Epithelial cell of esophagus (primary cell): ENCODE results near the gene LDB2.

Source experiments
- DNase-seq: peaks from one replicate; pipeline ENCODE4 v3.0.0; 2010; ENCODE audit warnings: low read depth
- H3K4me3 ChIP-seq: 2 replicates; pipeline ENCODE4 v1.5.1; 2011; ENCODE audit warnings: mild to moderate bottlenecking, low read length, control low read depth
- CTCF ChIP-seq: IDR thresholded peaks from 2 replicates; pipeline ENCODE4 v1.5.1; 2011; ENCODE audit warnings: low read depth, mild to moderate bottlenecking, low read length, control low read depth, inconsistent platforms; ENCODE audit not compliant: insufficient read depth; ENCODE audit errors: missing control alignments

LDB2 gene

GRCh38 chr4:16741287-16741686, 157.2 kb downstream of the LDB2 start:
- no peak for DNase-seq
- TF ChIP-seq CTCF = no peak
- no peak overlapping the region for H3K4me3 ChIP-seq

GRCh38 chr4:16739997-16740624, 158.3 kb downstream of the LDB2 start:
- no peak overlapping the region for H3K4me3 ChIP-seq
- no peak for TF ChIP-seq CTCF
- no peak for DNase-seq

- no peak overlapping the region for H3K4me3 ChIP-seq
- no peak for DNase-seq
- TF ChIP-seq CTCF = no peak
Measured at GRCh38 chr4:16738558-16738957, 159.9 kb downstream of the LDB2 start.

- no peak overlapping the region for H3K4me3 ChIP-seq
- DNase-seq = no peak
- no peak for TF ChIP-seq CTCF
Measured at GRCh38 chr4:16733509-16733908, 164.9 kb downstream of the LDB2 start.

- no peak for DNase-seq
- no peak for TF ChIP-seq CTCF
- no peak overlapping the region for H3K4me3 ChIP-seq
Measured at GRCh38 chr4:16732741-16733140, 165.7 kb downstream of the LDB2 start.

- no peak for TF ChIP-seq CTCF
- no peak for DNase-seq
Measured at GRCh38 chr4:16731776-16732380, 166.6 kb downstream of the LDB2 start.

More at GRCh38 chr4:16731776-16732380, 166.6 kb downstream of the LDB2 start:
- H3K4me3 ChIP-seq = no peak overlapping the region
